GM18502 (cell line): ENCODE results near the gene FAM76B.
"Not testable (repeated sequence)": the region's sequence is repeated elsewhere in the genome, so short reads cannot be mapped to it uniquely, and the experiment has no call there.

Source experiments
- ATAC-seq: cut with Tn5 transposase; IDR thresholded peaks from one replicate; pipeline ENCODE4 v1.9.1; 2021; ENCODE audit warnings: mild to moderate bottlenecking; ENCODE audit not compliant: unreplicated experiment, poor library complexity

Gene FAM76B

DNA sequence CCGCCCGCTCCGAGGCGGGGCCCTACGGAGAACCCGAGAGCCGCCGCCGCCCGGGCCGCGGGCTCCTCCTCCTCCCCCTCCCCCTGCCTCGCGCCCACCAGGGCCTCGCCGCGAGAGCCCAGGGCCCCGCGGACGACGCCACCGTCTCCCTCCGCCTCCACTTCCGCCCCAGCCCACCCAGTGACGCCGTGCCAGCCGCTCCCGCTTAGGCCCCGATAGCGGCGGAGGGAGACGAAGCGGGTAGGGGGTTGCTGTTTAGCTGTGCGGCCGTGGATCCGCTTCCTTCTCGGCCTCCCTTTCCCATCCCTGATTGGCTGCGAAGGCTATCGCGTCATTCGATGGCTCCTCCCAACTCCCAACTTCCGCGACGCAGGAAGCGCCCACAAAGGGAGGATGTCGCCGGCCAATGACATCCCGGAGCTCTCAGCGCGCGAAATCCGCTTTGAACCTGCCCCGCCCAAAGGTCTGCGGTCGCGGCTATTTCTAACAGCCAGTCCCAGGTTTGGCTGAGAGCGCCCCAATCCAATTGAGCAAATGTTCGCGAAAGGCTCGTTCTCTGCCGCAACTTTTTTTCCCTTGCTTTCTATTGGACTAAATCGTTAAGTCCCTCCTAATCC lies at the start of gene FAM76B:
Gene FAM76B (minus strand): TSS at position 277 of the 617 bp plus-strand sequence. CDS start 304 bp downstream, outside the sequence.
- ATAC-seq: peak; percentile 78

DNA sequence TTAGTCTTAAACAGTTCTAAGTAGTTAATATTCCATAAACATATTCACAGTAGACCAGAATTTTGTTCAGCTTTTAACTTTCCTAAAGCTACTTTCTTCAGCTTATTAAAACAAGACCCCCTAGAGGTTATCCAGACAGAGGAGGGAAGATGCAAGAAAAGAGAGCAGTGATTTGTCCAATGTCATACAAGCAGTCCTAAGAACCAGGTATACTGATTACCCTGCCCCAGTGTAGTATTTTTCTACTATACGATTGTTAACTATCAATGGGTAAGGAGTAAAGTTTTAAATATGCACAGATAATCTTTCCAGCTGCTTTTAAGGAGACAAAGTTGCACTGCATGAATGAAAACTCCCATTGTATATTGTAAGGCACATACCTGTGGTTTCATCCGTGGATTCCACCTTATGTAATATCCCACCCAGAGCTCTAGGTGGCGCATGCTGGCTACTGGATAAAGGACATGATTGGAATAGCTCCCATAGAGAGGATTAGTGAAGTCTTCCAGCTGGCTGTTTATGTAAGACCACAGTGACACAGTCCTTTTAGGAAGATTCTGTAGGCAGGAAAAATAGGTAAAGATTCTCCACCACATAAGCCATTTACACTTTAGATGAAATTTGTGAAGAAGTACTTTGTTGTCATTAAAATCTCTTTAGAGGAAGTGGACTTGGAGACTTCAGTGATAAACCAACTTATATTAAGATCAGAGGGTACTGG lies 46.3 kb upstream of the FAM76B start:
- ATAC-seq: peak; percentile 96

DNA sequence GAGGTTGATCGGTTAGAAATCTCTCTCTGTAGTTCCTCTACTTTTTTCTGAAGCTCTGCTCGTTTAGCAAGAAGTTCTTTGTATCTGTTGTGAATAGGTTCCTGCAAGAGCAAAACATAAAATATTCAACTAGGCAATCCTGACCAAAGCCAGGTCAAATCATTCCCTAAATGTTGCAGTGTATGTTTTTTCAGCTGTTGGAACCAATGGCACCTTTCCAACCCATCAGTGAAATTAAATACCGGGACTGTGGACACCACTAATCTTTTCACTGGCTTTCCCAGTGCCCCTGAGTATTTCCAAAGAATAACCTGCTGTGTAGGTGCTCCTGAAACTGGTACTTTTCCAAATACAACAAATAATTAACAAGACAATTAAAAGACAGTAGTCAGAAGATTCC lies 45.8 kb upstream of the FAM76B start:
- ATAC-seq: no peak

DNA sequence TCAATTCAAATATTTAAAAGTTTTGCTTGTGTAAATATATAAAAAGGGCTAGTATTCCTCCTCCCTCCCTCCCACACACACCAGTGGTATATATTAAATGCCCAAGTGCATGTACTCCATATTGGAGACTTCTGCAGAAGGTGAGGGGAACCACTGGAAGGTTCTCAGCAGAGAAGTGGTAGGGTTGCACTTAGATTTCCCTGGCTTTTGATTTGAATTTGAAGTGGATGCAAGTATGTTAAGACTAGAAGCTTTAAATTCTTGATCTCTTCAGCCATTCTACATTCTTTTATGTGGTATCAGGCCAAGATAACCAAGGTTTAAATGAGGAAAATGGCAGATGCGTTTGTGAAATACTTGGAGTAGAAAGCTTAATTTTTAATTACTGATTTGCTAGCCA lies 43.8 kb upstream of the FAM76B start:
- ATAC-seq: no peak

GRCh38 chr11:95832763-95833162 lies 43.2 kb upstream of the FAM76B start:
- ATAC-seq: no peak

DNA sequence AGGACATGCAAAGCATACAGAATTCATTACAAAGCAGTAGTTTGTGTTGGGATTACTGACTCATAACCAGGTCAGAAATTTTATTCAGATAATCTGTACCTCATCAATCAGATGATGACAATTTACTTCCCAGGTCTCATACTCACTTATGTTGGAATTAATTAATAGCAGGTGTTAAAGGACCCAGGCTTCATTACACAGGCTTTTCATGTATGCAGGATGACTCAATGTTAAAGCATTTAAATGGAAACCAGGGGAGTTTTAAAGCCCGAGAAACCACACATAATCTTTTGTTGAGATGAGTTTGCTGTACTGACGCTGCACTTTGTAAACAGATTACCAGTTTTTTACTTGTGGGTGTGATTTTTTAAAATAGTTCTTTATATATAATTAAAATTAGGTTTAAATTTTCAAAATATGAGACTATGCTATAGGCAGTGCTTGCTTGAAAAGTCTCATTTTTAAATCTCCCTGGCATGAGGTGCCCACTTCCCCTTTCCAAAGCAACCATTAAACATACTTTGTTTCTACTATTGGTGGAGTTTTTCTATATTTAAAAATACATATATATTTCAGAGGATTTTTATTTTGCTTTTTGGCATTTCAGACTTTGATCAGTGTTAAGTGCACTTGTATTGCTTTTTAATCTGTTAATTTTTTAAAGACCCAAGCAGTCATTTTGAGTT lies 41.8 kb upstream of the FAM76B start:
- ATAC-seq: no peak

DNA sequence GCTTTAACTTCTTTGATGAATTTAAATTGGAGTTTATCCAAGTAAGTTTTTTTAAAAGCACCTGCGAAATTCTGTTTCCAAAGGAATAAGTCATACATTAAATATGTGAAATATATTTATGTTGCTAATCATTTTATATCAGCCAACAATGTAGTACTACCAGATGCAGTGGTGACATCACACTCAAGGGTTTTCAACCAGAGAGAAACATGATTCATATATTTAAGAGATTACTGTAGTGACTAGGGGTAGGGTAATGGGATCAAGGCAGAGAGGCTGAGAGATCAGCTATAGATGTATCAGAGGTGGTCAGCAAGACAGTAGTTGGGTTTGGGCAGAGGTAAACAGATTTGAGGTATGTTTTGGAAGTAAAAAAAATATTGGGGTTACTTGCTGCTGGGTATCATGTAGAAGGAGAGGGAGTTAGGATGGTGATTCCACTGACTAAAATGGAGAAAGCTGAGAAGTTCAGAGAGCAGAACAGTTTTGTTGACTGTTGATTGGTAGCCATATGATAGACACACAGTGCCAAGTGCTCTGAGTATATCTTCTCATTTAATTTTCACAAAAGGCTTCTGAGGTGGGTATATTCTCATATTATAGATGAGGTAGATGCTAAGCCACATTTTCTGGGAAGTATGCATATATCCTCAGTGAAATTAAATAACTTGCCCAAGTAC lies 40.1 kb upstream of the FAM76B start:
- no peak for ATAC-seq

DNA sequence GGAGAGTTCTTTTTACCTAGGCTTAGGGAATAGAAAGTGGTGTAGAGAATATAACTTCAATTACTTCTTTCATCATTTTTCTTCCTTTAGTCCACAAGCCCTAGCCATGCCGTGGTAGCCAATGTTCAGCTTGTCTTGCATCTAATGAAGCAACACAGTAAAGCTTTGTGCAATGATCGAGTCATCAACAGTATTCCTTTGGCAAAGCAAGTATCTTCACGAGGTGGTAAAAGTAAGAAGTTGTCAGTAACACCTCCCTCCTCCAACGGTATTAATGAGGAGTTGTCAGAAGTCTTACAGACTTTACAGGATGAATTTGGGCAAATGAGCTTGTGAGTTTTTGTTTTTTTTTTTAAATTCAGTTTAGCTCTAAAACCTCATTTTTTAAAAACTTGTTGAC lies 38.1 kb upstream of the FAM76B start:
- ATAC-seq: no peak

DNA sequence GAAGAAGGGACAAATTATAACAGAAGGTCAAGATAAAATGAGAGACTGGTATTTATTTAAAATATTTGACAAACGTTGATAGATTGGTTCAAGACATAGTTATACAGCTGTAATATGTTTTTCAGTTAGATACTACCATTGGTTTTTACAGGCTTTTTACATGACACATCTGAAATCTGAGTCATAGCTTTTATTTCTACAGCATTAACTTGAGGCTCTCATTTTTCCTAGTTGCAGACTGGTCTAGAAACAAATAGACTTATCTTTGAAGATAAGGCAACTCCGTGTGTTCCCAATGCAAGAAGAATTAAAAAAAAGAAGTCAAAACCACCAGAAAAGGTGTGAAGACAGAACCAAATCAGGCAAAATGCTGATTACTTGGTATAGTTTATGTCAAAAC lies 32.1 kb upstream of the FAM76B start:
- ATAC-seq: no peak

GRCh38 chr11:95816037-95816436 lies 26.5 kb upstream of the FAM76B start:
- peak; percentile 67 for ATAC-seq

DNA sequence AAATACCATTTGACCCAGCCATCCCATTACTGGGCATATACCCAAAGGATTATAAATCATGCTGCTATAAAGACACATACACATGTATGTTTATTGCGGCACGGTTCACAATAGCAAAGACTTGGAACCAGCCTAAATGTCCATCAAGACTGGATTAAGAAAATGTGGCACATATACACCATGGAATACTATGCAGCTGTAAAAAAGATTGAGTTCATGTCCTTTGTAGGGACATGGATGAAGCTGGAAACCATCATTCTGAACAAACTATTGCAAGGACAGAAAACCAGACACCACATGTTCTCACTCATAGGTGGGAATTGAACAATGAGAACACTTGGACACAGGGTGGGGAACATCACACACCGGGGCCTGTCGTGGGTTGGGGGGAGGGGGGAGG lies 21.5 kb upstream of the FAM76B start:
- ATAC-seq: not testable (repeated sequence)

- not testable (repeated sequence) for ATAC-seq
Measured at GRCh38 chr11:95806464-95806863, 16.9 kb upstream of the FAM76B start.

GRCh38 chr11:95805869-95806268 lies 16.3 kb upstream of the FAM76B start:
- no peak for ATAC-seq

GRCh38 chr11:95803973-95804372 lies 14.4 kb upstream of the FAM76B start:
- no peak for ATAC-seq

- ATAC-seq: no peak
Measured at GRCh38 chr11:95802806-95803205, 13.2 kb upstream of the FAM76B start.

DNA sequence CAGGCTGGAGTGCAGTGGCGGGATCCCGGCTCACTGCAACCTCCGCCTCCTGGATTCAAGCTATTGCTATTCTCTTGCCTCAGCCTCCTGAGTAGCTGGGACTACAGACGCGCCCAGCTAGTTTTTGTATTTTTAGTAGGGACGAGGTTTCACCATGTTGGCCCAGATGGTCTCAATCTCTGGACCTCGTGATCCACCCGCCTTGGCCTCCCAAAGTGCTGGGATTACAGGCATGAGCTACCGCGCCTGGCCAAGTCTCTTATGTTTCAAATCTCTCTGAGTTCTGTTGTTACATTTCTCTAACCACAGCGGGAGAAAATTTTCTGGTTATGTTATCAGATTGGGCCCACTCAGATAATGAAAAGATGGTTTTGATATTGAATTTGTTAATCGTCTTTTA lies 10.9 kb upstream of the FAM76B start:
- ATAC-seq: no peak

- ATAC-seq: no peak
Measured at GRCh38 chr11:95799546-95799945, 10.0 kb upstream of the FAM76B start.

- no peak for ATAC-seq
Measured at GRCh38 chr11:95796501-95796900, 6.9 kb upstream of the FAM76B start.

GRCh38 chr11:95795627-95796295 lies 6.2 kb upstream of the FAM76B start:
- ATAC-seq: no peak

DNA sequence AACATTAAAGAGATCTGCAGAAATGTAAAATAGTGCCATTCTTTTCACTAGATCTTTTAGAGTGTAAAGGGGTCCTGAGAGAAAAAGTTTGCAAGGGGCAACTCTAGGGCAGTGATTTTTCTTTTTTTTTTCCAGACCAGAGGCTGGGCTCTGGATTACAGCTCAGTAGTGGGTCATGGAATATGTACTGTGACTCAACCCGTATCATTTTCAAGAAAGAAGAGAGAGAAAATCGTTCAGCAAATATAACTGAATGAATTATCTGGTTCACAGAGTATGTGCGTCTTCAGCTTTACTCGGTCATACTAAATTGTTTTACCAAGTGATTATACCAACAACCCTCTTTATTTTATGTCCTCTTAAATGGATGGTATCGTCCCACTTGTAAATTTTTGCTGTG lies 4.5 kb upstream of the FAM76B start:
- ATAC-seq: no peak
